ENCODE results near the gene PARD3B. TPM values are rescaled to one million over a fixed set of nuclear protein-coding genes. Genes with fewer than 3 reads are reported as not detected.

The PARD3B gene
- total and polyA plus RNA-seq, 2 of the 13 experiments (the other 11 are each of a cell fraction or from before 2014, with no cell fraction given) = 0.71 to 2.3 TPM

- 22% methylated on average over 2 of the region's 2 CpGs for WGBS (ENCODE audit: low lambda C conversion rate)
- Histone ChIP-seq H3K9me3 (ENCODE audit: low read length) (peaks cover 48% of the 10 kb centered on the region), H3K4me1 (ENCODE audit: insufficient read depth, low read length) (no peaks in the 10 kb centered on the region), H3K27ac (ENCODE audit: extremely low read length, insufficient read depth, low read length) (no peak overlapping the region), H4K20me1 (ENCODE audit: insufficient read depth, low read length) (no peaks in the 10 kb centered on the region), H2AFZ (ENCODE audit: low read length) (no peak overlapping the region), H3K27me3 (ENCODE audit: control insufficient read depth in 1 of 2, insufficient read depth in 2 of 2, low read length in 2 of 2) (no peaks in the 10 kb centered on the region), H3K9ac (ENCODE audit: insufficient read depth, low read depth, low read length) (no peak overlapping the region), H3K79me2 (ENCODE audit: insufficient read depth, low read length) (no peaks in the 10 kb centered on the region), H3K36me3 (replicated peaks in 1 of 2; ENCODE audit: control insufficient read depth in 1 of 2, insufficient read depth in 2 of 2, low read length in 2 of 2) (no peaks in the 10 kb centered on the region), H3K4me2 (ENCODE audit: low read depth, low read length) (no peak overlapping the region), H3K4me3 (replicated peaks in 1 of 3; ENCODE audit: insufficient read depth in 1 of 3, low read depth in 2 of 3, low read length in 3 of 3) (no peak overlapping the region)
- intact Hi-C loops (cut with micrococcal nuclease; ENCODE audit: unreplicated experiment) (no loop called here), in situ Hi-C loops (cut with HindIII; ENCODE audit: extremely low pct_ligation_motif_present, low pct_unique_long_range_greater_than_20kb) (no loop called here)
- FAIRE-seq (no peak), ATAC-seq (no peak), DNase-seq (ENCODE audit: low spot score) (no peak)
- ChIA-PET POLR2A (no interaction called here), CTCF (ENCODE audit: low intra/inter-chr PET ratio, low total read pairs) (no interaction called here)
- BruUV-seq (replicated peaks) = no TSS peak
- TF ChIP-seq HNRNPH1 (optimal IDR thresholded peaks at IDR 0.05; ENCODE audit: low read depth, low read length) (no peak), CCAR2 (optimal IDR thresholded peaks at IDR 0.05; ENCODE audit: low read depth, low read length) (no peak), RCOR2 (CRISPR knock-in tag; IDR thresholded peaks at IDR 0.05) (no peak)
- TF ChIP-seq, protein P1, sequence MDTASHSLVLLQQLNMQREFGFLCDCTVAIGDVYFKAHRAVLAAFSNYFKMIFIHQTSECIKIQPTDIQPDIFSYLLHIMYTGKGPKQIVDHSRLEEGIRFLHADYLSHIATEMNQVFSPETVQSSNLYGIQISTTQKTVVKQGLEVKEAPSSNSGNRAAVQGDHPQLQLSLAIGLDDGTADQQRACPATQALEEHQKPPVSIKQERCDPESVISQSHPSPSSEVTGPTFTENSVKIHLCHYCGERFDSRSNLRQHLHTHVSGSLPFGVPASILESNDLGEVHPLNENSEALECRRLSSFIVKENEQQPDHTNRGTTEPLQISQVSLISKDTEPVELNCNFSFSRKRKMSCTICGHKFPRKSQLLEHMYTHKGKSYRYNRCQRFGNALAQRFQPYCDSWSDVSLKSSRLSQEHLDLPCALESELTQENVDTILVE (CRISPR knock-in tag; IDR thresholded peaks at IDR 0.05) = no peak
- TF ChIP-seq, protein P2, sequence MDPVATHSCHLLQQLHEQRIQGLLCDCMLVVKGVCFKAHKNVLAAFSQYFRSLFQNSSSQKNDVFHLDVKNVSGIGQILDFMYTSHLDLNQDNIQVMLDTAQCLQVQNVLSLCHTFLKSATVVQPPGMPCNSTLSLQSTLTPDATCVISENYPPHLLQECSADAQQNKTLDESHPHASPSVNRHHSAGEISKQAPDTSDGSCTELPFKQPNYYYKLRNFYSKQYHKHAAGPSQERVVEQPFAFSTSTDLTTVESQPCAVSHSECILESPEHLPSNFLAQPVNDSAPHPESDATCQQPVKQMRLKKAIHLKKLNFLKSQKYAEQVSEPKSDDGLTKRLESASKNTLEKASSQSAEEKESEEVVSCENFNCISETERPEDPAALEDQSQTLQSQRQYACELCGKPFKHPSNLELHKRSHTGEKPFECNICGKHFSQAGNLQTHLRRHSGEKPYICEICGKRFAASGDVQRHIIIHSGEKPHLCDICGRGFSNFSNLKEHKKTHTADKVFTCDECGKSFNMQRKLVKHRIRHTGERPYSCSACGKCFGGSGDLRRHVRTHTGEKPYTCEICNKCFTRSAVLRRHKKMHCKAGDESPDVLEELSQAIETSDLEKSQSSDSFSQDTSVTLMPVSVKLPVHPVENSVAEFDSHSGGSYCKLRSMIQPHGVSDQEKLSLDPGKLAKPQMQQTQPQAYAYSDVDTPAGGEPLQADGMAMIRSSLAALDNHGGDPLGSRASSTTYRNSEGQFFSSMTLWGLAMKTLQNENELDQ (CRISPR knock-in tag; IDR thresholded peaks at IDR 0.05; ENCODE audit: borderline replicate concordance) = no peak
- TF ChIP-seq, protein P3, sequence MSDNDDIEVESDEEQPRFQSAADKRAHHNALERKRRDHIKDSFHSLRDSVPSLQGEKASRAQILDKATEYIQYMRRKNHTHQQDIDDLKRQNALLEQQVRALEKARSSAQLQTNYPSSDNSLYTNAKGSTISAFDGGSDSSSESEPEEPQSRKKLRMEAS (IDR thresholded peaks at IDR 0.05) = no peak
- TF ChIP-seq, protein P4, sequence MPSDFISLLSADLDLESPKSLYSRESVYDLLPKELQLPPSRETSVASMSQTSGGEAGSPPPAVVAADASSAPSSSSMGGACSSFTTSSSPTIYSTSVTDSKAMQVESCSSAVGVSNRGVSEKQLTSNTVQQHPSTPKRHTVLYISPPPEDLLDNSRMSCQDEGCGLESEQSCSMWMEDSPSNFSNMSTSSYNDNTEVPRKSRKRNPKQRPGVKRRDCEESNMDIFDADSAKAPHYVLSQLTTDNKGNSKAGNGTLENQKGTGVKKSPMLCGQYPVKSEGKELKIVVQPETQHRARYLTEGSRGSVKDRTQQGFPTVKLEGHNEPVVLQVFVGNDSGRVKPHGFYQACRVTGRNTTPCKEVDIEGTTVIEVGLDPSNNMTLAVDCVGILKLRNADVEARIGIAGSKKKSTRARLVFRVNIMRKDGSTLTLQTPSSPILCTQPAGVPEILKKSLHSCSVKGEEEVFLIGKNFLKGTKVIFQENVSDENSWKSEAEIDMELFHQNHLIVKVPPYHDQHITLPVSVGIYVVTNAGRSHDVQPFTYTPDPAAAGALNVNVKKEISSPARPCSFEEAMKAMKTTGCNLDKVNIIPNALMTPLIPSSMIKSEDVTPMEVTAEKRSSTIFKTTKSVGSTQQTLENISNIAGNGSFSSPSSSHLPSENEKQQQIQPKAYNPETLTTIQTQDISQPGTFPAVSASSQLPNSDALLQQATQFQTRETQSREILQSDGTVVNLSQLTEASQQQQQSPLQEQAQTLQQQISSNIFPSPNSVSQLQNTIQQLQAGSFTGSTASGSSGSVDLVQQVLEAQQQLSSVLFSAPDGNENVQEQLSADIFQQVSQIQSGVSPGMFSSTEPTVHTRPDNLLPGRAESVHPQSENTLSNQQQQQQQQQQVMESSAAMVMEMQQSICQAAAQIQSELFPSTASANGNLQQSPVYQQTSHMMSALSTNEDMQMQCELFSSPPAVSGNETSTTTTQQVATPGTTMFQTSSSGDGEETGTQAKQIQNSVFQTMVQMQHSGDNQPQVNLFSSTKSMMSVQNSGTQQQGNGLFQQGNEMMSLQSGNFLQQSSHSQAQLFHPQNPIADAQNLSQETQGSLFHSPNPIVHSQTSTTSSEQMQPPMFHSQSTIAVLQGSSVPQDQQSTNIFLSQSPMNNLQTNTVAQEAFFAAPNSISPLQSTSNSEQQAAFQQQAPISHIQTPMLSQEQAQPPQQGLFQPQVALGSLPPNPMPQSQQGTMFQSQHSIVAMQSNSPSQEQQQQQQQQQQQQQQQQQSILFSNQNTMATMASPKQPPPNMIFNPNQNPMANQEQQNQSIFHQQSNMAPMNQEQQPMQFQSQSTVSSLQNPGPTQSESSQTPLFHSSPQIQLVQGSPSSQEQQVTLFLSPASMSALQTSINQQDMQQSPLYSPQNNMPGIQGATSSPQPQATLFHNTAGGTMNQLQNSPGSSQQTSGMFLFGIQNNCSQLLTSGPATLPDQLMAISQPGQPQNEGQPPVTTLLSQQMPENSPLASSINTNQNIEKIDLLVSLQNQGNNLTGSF (CRISPR knock-in tag; IDR thresholded peaks at IDR 0.05) = no peak
- TF ChIP-seq, protein P5, sequence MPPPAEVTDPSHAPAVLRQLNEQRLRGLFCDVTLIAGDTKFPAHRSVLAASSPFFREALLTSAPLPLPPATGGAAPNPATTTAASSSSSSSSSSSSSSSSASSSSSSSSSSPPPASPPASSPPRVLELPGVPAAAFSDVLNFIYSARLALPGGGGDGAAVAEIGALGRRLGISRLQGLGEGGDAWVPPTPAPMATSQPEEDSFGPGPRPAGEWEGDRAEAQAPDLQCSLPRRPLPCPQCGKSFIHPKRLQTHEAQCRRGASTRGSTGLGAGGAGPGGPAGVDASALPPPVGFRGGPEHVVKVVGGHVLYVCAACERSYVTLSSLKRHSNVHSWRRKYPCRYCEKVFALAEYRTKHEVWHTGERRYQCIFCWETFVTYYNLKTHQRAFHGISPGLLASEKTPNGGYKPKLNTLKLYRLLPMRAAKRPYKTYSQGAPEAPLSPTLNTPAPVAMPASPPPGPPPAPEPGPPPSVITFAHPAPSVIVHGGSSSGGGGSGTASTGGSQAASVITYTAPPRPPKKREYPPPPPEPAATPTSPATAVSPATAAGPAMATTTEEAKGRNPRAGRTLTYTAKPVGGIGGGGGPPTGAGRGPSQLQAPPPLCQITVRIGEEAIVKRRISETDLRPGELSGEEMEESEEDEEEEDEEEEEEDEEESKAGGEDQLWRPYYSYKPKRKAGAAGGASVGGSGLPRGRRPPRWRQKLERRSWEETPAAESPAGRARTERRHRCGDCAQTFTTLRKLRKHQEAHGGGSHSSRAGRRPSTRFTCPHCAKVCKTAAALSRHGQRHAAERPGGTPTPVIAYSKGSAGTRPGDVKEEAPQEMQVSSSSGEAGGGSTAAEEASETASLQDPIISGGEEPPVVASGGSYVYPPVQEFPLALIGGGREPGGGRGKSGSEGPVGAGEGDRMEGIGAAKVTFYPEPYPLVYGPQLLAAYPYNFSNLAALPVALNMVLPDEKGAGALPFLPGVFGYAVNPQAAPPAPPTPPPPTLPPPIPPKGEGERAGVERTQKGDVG (CRISPR knock-in tag; IDR thresholded peaks at IDR 0.05; ENCODE audit: borderline replicate concordance) = no peak
- TF ChIP-seq, protein P6, sequence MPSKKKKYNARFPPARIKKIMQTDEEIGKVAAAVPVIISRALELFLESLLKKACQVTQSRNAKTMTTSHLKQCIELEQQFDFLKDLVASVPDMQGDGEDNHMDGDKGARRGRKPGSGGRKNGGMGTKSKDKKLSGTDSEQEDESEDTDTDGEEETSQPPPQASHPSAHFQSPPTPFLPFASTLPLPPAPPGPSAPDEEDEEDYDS (CRISPR knock-in tag; IDR thresholded peaks at IDR 0.05) = no peak
Observed at GRCh38 chr2:204920776-204921175, 375.5 kb downstream of the PARD3B start.

All from HepG2 (cell line).